Stomach (tissue), 4 donors: Measurements from ENCODE around the gene PRKN.

Experiments
- POLR2A ChIP-seq, 4 donors: fragments of 450-650 bp; IDR thresholded peaks; one replicate each; pipeline ENCODE4 v1.6.1; 2016; ENCODE audit warnings: antibody characterized with exemption in 4 of 4, control low read depth in 2 of 4, mild to moderate bottlenecking in 1 of 4, moderate library complexity in 1 of 4
- TF ChIP-seq, protein P1 (sequence below), 7 experiments: fragments of 450-650 bp in 4 of 7; fragments of 200-600 bp in 3 of 7; sonication (generic) in 3 of 7; IDR thresholded peaks; one replicate each; pipeline ENCODE4 v1.5.1; 2016 to 2019; ENCODE audit warnings: antibody characterized with exemption in 7 of 7, control low read depth in 2 of 7, mild to moderate bottlenecking in 1 of 7

DNA sequence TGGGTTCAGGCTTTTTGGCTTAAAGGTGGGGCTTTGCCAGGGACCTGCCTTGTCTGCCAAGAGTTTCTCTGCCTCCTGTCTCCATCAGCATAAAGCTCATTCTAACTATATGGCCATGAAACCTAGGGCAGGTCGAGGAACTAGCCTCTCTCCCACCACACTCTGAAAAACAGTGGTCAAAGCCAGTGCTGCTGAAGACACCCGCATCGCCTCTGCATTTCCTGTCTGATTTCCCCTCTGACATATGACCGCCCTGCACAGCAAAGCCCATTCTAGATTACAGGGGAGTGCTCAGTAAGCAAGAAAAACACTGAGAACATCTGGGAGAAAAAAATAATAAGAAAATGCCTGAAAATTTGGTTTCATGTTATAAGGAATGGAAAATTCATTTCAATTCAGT lies 573.6 kb downstream of the PRKN start:
- TF ChIP-seq POLR2A (IDR thresholded peaks at IDR 0.05) = no peak
- TF ChIP-seq, protein P1, sequence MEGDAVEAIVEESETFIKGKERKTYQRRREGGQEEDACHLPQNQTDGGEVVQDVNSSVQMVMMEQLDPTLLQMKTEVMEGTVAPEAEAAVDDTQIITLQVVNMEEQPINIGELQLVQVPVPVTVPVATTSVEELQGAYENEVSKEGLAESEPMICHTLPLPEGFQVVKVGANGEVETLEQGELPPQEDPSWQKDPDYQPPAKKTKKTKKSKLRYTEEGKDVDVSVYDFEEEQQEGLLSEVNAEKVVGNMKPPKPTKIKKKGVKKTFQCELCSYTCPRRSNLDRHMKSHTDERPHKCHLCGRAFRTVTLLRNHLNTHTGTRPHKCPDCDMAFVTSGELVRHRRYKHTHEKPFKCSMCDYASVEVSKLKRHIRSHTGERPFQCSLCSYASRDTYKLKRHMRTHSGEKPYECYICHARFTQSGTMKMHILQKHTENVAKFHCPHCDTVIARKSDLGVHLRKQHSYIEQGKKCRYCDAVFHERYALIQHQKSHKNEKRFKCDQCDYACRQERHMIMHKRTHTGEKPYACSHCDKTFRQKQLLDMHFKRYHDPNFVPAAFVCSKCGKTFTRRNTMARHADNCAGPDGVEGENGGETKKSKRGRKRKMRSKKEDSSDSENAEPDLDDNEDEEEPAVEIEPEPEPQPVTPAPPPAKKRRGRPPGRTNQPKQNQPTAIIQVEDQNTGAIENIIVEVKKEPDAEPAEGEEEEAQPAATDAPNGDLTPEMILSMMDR (IDR thresholded peaks at IDR 0.05) = no peak
